TTC549 (cell line): Measurements from ENCODE around the gene NAPSA.
A peak's percentile ranks its signal among the peaks of the same experiment; 100 is the strongest.

Source experiments
- FAIRE-seq: peaks from 2 replicates; lab custom pipeline; 2012; peaks lifted over from hg19 to GRCh38; lab: Jason Lieb, UNC

Gene NAPSA

DNA sequence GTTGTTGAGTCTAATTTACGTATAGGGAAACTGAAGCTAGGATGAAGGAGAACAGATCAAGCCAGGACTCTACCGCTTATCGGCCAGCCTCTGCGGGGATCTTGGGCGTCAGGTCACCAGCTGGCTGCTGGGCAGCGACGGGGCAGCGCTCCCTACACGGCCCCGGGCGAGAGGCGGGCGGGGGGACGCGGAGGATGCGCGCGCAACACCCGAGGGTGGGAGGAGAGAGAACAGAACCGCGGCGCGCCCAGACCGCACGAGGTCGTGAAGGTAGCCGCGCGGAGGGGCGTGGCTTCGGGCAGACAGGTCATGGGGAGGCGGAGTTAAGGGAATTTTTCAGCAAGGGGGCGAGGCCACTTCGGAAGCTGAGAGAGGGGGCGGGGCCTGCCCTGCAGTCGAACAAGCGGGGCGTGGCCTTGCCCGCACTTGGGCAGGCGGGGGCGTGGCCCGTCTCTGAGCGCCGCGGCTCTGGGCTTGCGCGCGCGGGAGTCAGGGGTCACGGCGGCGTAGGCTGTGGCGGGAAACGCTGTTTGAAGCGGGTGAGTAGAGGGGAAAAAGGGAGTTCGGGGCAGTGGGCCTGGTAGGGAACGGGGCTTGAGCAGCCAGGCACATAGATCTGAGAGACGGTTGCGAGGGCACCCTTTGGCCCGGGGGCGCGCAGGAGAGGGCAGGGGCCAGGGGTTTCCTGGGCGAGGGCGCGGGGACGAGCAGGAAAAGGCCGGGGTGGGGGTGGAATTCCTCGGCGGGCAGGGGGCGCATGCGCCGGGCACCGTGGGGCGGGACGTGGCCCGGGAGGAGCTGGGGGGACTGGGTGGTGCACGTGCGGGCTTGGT lies 18.6 kb upstream of the NAPSA start, which contains the start of gene POLD1:
Gene POLD1 (plus strand): TSS at position 496 of the 833 bp plus-strand sequence. CDS start 14,505 bp downstream, outside the sequence.
- peak; percentile 81 for FAIRE-seq

DNA sequence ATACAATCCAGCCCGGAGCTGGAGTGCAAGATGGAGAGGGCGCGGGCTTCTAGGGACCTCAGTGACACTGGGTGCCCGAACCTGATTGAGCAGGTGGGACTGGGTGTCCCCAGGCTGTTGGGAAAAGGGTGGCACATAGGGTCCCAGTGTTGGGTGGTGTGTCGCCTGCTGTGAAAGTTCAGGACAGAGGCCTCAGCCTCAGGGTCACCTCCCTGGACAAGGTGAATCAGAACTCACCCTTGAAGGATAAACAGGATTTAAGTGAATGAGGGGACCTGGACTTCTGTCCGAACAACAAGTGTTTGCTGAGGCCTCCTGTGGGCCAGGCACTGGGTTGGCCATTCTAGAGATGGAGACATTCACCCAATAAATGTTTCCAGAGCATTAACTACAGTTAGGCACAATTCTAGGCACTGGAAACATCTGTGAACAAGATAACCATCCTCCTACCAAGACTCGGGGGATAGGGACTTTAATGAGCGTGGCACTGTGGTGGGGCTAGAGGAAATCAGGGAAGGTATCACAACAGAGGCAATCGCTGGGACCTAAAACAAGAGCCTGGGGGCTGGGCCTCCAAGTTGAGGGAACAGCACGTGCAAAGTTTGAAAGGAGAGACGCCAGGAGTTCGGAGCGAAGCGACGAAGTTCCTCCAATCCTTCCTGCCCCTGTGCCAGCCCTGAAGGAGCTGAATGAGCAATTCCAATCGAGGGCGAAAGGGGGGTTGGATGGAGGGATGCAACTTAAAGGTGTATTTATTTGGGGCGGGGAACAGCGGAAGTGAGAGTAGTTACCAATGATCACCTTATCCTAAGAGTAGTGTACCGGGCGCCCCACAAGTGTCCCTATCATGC lies 17.8 kb upstream of the NAPSA start:
- FAIRE-seq, result no peak

DNA sequence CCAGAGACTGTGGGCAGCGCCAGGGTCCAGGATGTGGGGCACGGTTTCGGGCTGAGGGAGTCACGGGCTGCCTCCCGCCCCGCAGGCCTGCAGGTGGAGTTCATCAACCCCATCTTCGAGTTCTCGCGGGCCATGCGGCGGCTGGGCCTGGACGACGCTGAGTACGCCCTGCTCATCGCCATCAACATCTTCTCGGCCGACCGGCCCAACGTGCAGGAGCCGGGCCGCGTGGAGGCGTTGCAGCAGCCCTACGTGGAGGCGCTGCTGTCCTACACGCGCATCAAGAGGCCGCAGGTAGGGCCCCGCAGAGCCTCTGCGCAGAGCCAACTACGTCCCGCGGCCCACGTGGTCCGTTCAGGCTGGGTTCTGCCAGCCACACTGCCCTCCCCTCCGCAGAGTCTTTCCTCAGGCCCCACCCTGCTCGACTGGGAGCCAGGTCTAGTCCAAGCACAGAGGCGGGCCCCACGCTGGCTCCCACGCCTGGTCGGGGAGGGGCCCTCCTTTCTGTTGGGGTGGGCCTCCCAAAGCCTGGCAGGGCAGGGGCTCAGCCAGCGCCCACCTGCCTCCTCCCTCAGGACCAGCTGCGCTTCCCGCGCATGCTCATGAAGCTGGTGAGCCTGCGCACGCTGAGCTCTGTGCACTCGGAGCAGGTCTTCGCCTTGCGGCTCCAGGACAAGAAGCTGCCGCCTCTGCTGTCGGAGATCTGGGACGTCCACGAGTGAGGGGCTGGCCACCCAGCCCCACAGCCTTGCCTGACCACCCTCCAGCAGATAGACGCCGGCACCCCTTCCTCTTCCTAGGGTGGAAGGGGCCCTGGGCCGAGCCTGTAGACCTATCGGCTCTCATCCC lies 16.7 kb upstream of the NAPSA start:
- no peak for FAIRE-seq

DNA sequence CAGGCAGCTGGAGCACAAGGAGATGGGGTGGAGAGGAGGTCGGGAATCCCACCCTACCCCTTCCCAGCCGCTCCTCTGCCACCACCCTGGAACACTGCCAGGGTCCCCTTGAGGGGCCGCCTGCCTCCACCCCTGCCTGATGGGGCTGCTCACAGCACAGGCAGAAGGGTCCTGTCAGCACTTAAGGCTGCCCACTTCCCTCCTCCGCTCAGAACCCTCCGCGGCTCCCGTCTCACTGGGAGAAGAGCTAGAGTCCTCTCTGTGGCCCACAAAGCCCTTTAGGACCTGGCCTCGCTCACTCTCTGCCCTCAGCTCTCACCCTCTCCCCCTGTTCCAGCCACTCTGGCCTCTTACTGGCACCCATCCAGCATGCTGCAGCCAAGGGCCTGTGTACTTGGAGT lies 15.3 kb upstream of the NAPSA start:
- no peak for FAIRE-seq

DNA sequence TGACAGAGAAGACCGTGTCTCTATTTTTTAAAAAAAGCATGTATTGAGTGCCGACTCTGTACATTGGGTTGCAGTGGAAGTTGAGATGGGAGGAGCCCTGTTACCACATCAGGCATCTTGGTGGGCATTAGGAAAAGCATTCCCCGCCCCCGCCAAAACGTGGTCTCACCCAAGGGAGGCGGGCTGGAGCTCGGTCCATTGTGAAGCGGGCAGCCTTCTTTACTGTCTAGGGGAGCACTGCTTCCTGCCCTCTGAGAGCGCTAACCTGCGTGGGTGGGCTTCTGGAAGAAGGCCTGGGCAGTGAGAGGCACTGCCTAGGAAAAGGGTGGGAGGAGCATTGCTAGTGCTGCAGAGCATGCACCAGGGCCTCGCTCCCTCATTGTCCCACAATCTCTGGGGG lies 14.7 kb upstream of the NAPSA start:
- no peak for FAIRE-seq

DNA sequence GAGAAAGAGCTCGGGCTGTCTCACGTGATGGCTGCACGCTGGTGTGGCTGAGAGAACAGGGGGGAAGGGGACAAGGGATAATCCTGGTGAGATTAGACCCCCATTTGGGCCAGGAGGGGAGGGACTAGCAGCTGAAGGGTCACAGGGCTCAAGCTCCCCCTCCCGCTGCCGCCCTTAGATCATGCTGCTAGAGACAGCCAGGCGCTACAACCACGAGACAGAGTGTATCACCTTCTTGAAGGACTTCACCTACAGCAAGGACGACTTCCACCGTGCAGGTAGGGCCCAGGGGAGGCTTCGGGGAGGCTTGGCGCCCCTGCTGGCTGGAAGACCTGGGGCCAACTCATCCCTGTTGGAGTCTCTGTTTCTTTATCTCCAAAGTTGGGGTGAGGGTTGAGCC lies 14.2 kb upstream of the NAPSA start:
- no peak for FAIRE-seq

DNA sequence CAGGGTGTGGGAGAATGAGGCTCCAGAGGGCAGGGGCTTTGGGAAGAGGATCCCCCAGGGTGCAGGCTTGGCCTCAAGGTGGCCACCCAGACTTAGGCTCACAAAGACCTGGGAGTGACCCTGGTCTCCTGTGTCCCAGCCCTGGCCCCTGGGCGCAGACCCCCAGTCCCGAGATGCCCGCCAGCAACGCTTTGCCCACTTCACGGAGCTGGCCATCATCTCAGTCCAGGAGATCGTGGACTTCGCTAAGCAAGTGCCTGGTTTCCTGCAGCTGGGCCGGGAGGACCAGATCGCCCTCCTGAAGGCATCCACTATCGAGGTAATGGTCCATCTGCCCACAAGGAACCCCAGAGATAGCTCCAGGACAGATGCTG lies 13.4 kb upstream of the NAPSA start:
- FAIRE-seq, result no peak

DNA sequence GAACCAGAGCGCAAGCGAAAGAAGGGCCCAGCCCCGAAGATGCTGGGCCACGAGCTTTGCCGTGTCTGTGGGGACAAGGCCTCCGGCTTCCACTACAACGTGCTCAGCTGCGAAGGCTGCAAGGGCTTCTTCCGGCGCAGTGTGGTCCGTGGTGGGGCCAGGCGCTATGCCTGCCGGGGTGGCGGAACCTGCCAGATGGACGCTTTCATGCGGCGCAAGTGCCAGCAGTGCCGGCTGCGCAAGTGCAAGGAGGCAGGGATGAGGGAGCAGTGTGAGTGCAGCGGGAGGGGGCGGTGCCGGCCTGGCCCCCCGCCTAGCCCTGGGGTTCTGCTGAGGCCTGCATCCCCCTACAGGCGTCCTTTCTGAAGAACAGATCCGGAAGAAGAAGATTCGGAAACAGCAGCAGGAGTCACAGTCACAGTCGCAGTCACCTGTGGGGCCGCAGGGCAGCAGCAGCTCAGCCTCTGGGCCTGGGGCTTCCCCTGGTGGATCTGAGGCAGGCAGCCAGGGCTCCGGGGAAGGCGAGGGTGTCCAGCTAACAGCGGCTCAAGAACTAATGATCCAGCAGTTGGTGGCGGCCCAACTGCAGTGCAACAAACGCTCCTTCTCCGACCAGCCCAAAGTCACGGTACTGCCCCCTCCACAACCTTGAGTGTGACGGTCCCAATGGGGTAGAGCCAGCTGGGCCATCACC lies 12.9 kb upstream of the NAPSA start:
- FAIRE-seq, result no peak

DNA sequence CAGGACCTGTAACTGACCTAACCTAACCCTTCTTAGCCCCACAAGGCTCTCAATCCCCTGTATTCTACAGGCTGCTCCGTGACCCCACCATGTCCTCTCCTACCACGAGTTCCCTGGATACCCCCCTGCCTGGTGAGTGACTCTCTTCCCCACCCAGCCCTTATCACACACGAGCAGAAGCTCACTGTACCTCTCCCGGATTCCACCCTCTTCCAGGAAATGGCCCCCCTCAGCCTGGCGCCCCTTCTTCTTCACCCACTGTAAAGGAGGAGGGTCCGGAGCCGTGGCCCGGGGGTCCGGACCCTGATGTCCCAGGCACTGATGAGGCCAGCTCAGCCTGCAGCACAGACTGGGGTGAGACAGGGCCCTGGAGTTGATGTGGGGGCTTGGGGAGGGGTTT lies 12.1 kb upstream of the NAPSA start:
- FAIRE-seq, result no peak

DNA sequence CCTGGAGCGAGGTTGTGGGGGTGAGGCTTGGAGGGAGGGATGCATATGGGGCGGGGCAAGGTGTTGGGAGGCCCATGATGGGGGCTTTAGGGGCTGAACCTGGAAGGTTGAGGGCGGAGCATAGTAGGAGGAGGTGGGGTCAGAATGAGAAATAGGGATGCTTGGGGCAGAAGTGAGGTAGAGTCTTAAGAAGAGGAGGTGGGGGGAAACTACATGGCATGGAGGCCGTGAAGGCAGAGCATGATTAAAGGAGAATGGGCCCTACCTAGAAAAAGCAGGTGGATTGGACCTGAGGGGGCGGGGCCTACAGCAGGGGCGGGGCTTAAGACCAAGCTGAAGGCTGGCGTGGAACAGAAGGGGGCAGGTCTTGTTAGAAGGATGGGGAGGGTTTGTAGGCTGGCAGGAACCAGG lies 11.6 kb upstream of the NAPSA start:
- FAIRE-seq, result no peak

DNA sequence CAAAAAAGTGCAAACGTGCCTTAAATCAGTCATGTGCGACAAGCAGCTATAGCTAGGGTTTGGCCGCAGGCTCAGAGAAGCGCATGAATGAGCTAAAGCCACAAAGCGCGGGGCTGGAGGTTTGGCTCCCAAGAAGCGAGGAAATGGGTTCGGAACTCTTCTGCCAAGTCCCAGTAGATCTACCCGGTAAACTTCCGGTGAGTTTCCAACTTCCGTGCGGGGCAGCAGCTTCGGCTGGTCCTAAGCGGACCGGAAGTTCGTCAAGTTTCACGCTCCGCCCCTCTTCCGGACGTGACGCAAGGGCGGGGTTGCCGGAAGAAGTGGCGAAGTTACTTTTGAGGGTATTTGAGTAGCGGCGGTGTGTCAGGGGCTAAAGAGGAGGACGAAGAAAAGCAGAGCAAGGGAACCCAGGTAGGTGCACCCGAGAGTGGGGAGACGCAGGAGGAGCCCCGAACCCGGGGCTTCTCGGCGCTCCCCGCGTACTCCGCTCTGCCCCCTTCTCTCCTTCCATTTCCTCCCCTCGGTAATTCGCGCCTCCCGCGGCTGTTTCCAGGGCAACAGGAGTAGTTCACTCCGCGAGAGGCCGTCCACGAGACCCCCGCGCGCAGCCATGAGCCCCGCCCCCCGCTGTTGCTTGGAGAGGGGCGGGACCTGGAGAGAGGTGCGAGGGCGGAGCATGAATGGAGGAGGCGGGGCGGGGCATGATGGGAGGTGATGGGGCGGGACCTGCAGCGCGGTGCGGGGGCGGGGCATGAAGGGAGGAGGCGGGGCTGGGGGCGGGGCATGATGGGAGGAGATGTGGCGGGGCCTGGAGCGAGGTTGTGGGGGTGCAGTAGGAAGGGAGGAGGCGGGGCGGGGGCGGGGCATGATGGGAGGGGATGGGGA lies 11.0 kb upstream of the NAPSA start, which contains the start of gene NR1H2:
Gene NR1H2 (plus strand): TSS at position 292 of the 885 bp plus-strand sequence. CDS start 1,149 bp downstream, outside the sequence.
- FAIRE-seq, result peak; percentile 29

DNA sequence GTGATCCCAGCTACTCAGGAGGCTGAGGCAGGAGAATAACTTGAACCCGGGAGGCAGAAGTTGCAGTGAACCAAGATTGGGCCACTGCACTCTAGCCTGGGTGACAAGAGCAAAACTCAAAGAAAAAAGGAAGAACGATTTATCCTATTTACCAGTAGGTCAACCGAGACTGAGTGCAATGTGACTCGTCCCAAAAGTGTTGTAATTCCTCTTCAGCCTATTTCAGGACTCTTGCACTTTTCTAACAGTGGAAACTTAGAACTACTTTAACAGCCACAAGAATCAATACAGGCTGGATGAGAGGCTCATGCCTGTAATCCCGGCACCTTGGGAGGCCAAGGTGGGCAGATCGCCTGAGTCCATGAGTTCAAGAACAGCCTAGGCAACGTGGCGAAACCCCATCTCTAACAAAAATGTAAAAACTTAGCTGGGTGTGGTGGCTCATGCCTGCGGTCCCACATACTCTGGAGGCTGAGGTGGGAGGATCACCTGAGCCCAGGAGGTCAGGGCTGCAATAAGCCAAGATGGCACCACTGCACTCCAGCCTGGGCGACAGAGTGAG lies 6.6 kb upstream of the NAPSA start:
- FAIRE-seq, result no peak

DNA sequence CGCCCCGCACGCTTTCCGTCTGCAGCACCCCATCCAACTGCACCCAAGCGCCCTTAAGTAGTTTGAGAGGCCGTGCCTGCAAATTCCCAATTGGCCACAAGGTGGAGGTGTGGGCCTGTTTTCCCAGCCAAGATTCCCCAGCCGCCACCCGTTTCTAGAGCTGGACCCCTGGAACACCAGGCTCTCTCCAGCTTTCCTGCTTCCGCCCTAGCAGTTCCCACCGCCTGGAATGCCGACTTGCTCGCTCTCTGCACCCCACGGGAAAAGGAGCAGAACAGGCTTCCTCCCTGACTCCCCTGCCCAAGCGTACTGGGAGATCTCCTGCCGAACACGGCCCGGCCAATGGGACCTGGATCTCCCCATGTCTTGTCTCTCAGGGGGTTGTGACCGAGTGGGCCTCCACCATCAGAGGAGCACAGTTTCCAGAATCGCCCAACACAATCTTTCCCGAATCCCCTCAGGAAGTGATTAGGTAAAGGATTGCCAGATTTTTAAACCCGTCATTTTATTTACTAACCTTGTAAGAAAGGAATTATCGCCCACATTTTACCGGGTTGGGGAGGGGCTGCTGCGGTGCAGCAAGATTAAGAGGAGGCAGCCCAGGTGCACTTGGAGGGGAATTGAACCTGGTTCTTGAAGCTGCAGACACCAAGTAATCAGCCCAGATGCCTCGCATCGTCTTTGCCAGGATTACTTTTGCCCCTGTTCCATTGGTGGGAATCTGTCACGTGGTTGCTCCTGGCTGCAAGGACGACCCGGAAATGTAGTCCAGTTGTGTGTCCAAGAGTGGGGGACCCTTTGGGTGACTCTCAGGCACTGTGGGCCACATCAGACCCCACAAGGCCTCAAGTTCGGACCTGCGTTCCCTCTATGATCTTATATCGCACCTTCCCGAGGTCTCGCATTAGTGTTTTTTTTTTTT lies 3.5 kb upstream of the NAPSA start:
- FAIRE-seq, result no peak

DNA sequence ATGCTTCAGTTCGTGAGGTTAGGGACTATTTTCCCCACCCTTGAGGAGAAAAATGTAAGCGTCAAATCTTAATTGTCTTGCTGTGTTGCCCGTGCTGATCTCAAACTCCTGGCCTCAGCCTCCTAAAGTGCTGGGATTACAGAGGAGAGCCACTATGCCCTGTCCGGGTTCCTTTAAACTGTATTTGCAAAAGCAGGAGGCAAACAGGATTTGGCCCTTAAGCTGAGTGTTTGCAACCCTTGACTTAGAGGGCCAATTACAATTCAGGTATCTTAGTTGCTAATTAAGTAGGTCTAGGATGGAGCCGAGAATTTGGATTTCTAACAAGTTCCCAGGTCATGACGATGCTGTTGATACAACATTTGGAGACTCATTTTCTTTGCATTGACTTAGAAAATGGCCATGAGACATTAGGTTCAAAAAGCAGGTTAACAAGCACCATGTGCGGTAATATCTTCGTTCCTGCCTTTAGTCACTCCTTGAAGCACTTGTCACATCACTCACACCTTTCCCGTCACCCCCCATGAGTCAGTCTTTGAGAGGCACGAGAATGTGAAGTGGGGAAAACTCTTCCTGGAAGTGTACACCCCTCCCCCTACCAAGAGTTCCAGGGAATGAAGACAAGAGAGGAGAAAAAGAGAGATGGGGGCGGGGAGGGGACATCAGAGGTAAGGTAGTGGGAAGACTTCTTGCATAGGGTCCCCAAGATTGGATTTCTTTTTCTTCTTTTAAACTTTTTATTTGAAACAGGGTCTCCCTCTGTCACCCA lies 2.6 kb downstream of the NAPSA start:
- FAIRE-seq, result no peak

DNA sequence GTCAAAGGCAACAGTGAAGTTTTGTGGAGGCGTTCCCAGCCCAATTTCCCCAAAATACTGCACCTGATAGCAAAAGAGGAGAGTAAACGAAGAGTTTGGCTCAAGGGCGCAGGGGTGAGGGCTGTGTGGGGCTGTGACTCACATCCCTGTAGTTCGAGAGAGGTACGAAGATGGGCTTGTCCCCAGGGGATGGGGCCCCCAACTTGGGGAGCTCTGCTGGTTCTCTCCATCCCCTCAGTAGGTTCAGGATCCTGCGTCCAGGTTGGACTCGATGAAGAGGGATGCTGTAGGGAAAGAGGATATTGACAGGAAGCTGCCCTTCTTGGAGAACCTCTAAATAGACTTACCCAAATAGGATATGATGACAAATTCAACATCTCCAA lies 3.4 kb downstream of the NAPSA start:
- FAIRE-seq, result no peak

DNA sequence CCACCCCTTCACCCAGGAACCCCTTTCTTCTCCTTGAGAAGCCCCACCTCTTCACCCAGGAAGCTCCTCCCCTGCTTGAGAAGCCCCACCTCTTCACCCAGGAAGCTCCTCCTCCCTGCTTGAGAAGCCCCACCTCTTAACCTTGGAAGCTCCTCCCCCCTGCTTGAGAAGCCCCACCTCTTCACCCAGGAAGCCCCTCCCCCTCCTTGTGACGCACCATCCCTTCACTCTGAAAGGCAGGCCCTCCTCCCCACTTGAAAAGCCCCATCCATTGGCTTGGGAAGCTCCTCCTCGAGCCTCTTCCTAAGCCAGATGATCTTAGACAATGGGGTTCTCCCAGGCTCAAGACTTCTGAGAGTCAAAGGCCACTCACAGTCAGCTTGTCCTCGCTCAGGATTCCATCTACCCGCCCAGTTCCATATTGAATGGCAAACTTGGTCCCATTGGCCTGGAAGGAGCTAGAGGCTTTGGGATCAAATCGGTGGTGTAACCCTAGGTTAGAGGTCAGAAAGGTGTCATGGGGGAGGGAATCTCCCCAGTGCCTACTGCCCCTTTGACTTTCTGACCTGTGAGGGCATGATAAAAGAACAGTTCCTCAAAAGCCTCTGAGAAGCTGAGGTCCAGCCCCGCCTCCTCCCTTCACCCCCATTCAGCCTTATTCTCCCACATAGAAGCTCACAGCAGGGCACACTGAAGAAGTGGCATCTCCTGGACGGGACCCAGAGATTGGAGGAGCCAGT lies 4.0 kb downstream of the NAPSA start:
- no peak for FAIRE-seq

DNA sequence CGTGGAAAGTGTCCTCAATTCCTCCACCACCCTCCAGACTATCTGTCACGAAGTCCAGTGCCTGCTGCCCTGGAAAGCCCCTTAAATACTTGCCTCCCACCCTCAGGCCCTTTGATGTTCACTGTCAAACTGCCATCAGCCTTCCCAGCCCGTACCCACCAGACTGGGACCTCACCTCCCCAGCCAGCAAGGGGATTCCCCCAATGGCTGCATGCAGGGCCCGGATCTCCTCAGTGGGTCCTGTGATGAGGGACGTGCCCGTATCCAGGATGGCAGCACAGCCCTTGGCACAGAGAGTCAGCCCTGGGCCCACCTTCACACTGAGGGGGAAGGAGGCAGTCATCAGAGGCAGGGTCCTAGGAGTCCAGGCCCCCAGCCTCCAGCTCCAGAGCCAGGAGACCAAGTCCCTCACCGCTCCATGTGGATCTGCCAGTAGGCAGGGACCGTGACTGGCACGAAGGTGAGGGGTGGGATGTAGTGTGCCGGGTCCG lies 6.1 kb downstream of the NAPSA start:
- no peak for FAIRE-seq
